GM12891 (cell line): Measurements from ENCODE around the gene OAS2.
"Not testable (repeated sequence)": the region's sequence is repeated elsewhere in the genome, so short reads cannot be mapped to it uniquely, and the experiment has no call there.

Experiments
- PAX5 ChIP-seq: IDR thresholded peaks from 2 replicates; pipeline ENCODE4 v1.6.1; 2011; ENCODE audit warnings: low read length, moderate library complexity, mild to moderate bottlenecking; ENCODE audit not compliant: insufficient read depth, severe bottlenecking
- POLR2A ChIP-seq: IDR thresholded peaks from 2 replicates; pipeline ENCODE4 v1.6.1; 2011; ENCODE audit warnings: low read depth, low read length, control low read depth
- POLR2AphosphoS5 ChIP-seq: IDR thresholded peaks from 2 replicates; pipeline ENCODE4 v1.6.1; 2011; ENCODE audit warnings: low read depth, low read length, control low read depth
- POU2F2 ChIP-seq: IDR thresholded peaks from 2 replicates; pipeline ENCODE4 v1.6.1; 2011; ENCODE audit warnings: low read depth, mild to moderate bottlenecking, control low read depth, low read length, moderate library complexity
- SPI1 ChIP-seq: IDR thresholded peaks from 2 replicates; pipeline ENCODE4 v1.6.1; 2011; ENCODE audit warnings: low read depth, low read length, control low read depth
- TAF1 ChIP-seq: IDR thresholded peaks from 2 replicates; pipeline ENCODE4 v1.6.1; 2011; ENCODE audit warnings: low read depth, low read length, control low read depth

GRCh38 chr12:112988823-112989385 is 10.6 kb downstream of the OAS2 start:
- TF ChIP-seq TAF1, POLR2A, POLR2AphosphoS5, POU2F2, SPI1, PAX5: not testable (repeated sequence)
